HG02623 (cell line): ENCODE results near the gene ORAI3.
A peak's percentile ranks its signal among the peaks of the same experiment; 100 is the strongest.
"Not testable (repeated sequence)": the region's sequence is repeated elsewhere in the genome, so short reads cannot be mapped to it uniquely, and the experiment has no call there.

Source experiments
- ATAC-seq: cut with Tn5 transposase; IDR thresholded peaks from one replicate; pipeline ENCODE4 v1.9.1; 2021; ENCODE audit warnings: moderate library complexity; ENCODE audit not compliant: unreplicated experiment

Gene ORAI3

GRCh38 chr16:30923554-30924075, 25.3 kb upstream of the ORAI3 start, which contains the start of gene FBXL19:
Gene FBXL19, plus strand, starts transcription at chr16:30923572. Its CDS starts 2,183 bp downstream, at chr16:30925755.
- no peak for ATAC-seq

DNA sequence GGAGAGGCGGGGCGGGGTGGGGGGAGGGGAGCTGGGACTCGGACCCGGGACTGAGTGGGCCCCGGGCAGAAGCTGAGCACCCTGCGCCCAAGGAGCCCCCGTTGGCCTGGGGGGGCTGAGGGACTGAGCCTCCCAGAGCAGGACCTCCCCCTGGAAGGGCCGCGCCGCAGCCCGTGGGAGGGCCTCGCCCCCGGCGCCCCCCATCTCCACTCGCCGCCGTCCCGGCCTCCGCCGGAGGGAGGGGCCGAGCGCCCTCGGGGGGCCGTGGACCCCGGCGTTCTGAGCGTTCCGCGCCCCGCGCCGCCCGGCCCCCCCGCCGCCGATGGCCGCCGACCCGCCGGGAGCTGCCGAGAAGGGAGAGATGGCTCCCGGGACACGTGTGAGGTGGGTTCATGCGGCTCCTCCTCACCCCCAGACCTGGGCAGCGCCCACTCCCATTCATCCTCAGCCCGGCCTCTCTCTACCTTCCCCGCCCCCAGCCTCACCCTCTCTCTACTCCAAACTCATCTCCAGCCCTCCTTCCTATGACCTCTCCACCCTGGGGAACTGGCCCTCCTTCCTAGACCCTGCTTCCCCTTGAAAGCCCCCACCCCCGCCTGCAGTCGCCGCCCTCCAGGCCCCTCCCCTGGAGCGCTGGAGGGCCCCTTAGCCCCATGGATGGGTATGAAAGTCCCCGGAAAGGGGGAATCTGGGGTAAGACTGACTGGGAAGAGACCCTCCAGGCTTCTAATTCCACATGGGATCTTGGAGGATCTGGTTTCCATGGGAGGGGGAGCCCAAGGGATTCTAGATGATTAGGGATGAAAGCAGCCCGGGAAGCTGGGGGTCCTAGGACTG, 24.6 kb upstream of the ORAI3 start:
- no peak for ATAC-seq

- no peak for ATAC-seq
Measured at GRCh38 chr16:30924913-30925631, 23.8 kb upstream of the ORAI3 start.

GRCh38 chr16:30925632-30925987, 23.3 kb upstream of the ORAI3 start:
- ATAC-seq = no peak

- no peak for ATAC-seq
Measured at GRCh38 chr16:30925995-30926811, 22.7 kb upstream of the ORAI3 start.

DNA sequence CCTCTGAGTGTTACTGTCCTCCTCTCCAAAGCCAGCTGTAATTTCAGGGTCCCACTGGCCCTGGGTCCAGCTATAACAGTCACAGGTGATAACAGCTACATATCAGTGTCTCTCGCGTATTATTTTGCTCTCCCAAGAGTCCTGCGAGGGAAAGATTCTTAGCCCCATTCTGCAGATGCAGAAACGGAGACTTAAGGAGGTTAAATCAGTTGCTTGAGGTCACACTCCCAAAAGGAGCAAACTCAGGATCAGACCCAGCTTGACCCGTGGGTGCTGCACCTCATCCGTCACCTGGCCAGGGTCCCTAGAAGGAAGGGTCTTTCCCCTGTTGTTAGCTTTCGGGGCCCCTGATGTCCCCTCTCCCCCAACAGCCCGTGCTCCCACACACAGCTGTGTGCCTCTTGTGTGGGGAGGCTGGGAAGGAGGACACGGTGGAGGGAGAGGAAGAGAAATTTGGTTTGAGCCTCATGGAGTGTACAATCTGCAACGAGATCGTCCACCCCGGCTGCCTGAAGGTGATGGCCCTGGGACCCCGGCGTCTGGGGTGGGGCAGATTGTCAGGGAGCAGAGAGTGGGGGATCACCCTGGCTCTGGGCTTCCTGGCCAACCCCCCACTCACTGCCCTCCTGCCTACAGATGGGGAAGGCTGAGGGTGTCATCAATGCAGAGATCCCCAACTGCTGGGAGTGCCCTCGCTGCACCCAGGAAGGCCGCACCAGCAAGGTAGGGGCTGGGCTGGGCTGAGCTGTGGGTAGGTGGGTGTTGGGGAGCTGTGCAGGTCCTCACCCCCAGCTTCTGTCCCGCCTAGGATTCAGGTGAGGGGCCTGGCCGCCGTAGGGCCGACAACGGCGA, 21.7 kb upstream of the ORAI3 start:
- no peak for ATAC-seq

DNA sequence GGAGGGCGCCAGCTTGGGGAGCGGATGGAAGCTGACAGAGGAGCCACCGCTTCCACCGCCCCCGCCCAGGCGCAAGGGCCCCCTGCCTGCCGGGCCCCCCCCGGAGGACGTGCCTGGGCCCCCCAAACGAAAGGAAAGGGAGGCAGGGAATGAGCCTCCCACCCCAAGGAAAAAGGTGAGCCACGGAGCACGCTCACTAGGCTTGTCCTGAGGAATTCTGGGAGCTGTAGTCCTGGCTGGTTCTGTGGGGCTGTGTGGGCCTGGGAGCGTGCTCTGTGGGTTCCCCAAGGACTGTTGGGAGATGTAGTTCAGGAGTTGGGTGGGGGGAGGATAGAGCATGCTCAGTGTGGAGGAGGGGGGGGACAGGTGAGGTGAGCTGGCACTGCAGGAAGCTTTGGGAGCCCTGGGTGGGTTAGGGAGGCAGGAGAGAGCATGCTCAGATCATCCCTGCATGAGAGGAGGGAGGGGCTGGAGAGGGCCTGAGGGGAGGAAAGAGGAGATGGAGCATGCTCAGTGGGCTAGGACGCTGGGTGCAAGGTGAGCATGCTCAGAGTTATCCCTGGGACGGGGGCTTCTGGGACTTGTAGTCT, 21.0 kb upstream of the ORAI3 start:
- ATAC-seq = no peak

- ATAC-seq = no peak
Measured at GRCh38 chr16:30928390-30928789, 20.5 kb upstream of the ORAI3 start.

DNA sequence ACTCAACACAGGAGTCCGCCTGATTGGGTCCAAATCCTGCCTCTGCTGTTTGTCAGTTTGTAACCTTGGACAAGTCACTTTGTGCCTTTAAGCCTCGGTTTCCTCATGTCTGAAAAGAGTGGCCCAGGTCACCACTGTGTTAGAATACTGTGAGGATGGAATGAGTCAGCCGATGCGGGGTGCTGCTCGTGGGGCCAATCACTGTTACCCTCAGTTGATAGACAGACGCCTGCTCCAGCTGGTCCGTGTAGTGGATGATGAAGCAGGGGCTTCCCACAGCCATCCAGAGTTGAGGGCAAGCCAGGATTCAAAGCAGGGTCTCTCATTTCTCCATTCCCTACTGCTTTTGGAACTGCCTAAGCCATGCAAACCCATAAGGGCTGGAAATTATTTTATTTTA, 19.7 kb upstream of the ORAI3 start:
- no peak for ATAC-seq

GRCh38 chr16:30930160-30930571, 18.7 kb upstream of the ORAI3 start:
- ATAC-seq = no peak

DNA sequence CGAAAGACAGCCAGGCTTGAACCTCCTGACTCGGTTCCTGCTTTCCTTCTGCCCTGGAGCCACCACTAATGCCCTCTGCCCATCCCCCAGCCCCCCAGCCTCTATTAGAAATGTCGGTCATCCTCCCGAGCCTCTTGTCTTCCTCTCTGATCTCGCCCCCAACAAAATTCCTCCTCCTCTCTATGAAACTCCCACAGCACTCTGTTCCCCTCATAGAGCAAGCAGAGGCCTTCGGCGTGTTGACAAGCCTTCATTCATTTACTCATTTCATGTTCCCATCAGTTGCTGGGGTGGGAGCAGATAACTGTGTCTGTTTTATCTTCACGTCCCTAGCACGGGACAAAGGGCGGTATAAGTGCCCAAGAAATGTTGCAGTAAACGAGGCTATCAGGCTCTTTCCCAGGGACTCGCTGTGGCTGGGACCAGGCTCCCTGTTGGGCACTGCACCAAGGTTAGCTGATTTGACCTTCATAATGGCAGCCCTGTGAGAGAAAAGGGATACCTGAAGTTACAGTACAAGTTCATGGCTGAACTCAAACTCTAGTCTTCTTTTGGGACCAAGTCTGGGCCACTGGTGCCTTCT, 17.7 kb upstream of the ORAI3 start:
- no peak for ATAC-seq

DNA sequence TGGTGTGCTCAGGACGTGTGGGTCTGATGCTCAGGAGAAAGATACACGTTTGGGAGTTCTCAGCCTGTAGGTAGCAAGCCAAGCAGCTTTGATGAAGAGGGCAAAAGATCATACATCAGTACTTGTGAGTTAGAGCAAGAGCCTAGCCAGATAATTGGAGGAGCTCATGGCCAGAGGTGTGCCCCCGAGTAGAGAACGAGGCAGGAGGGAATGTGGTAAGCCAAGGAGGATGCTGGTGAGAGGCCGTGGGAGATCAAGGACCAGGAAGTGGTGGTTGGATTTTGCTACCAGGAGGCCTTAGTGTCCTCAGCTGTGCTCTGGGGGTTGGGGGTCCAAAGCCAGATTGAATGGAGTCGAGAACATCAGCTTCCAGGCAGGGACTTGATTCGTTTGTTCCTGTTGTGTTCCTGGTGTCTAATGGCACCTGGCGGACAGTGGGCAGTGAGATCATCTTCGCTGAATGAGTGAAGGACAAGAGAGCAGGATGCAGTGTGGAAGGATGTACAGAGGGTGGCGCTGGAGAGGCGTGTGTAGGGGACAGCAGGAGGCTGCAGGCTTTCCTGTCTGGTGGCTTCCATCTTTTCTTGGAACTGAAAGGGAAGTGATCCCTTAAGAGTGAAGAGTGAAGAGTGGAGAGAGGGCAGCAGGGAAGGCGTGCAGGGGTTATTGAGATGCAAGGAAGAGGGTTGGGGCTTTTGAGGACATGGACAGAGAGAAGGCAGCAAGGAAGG, 13.9 kb upstream of the ORAI3 start:
- ATAC-seq = no peak

DNA sequence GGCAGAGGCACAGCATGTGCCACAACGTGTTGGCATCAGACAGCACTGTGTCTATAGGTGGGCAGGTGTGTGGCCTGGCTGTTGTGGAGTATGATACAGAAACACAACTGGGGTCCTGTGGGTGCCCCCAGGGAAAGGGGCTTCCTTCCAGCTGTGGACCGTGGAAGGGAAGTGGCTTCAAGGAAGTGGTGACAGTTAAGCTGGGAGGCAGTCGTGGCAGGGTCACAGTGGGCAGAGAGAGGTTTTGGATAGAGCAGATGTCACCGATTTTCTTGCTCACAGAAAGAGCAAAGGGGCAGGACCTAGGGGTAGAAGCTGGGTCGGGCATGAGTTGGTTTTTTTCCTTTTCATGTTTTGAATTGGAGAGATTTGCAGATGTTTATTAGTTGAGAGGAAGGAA, 11.2 kb upstream of the ORAI3 start:
- ATAC-seq = no peak

- not testable (repeated sequence) for ATAC-seq
Measured at GRCh38 chr16:30939571-30939970, 9.3 kb upstream of the ORAI3 start.

- ATAC-seq = peak; percentile 75
Measured at GRCh38 chr16:30941600-30942425, 7.1 kb upstream of the ORAI3 start.

DNA sequence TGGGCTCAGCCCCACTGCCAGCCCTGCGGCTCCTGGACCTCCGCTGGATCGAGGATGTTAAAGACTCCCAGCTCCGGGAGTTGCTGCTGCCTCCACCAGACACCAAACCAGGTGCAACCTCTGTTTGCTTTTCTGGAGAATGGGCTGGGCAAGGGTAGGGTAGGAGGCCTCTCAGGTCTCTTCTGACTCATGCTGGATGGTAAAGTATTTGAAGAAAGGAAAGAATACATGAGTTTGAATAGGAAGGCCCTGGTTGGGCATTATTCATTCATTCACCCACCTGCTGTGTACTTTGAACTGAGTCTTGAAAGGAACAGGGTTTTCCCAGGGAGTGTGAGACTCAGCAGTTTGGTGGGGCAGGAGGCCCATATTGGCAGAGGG, 6.5 kb upstream of the ORAI3 start:
- no peak for ATAC-seq

DNA sequence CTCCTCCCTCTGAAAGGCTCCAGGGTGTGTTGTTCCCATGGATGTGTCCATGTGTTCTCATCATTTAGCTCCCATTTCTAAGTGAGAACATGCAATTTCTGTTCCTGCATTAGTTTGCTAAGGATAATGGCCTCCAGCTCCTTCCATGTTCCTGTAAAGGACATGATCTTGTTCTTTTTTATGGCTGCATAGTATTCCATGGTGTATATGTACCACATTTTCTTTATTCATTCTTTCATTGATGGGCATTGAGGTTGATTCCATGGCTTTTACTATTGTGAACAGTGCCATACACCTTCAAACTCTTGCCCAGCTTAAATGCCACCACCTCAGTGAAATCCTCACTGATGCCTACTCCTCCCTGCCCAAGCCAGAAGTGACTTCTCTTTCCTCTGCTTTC, 4.5 kb upstream of the ORAI3 start:
- no peak for ATAC-seq
